Keratinocyte (primary cell): ENCODE measurements around the gene SLAIN2.
"Not testable (repeated sequence)": the region's sequence is repeated elsewhere in the genome, so short reads cannot be mapped to it uniquely, and the experiment has no call there.

Experiments
- CTCF ChIP-seq, 3 experiments: IDR thresholded peaks in 1 of 3; conservative IDR thresholded peaks in 1 of 3; optimal IDR thresholded peaks in 1 of 3; 2 replicates in 2 of 3; 3 replicates in 1 of 3; pipeline versions ENCODE3 to v1.5.1; 2011; ENCODE audit warnings: low read length in 3 of 3, mild to moderate bottlenecking in 3 of 3, moderate library complexity in 2 of 3, control low read depth in 1 of 3, inconsistent platforms in 1 of 3; ENCODE audit not compliant: insufficient read depth in 2 of 3; ENCODE audit errors: extremely low read depth in 1 of 3
- EZH2 ChIP-seq: IDR thresholded peaks from one replicate; pipeline ENCODE4 v1.6.1; 2012; ENCODE audit warnings: inconsistent platforms, mild to moderate bottlenecking, low read length, moderate library complexity

GRCh38 chr4:48440914-48441313 lies 99.6 kb downstream of the SLAIN2 start:
- TF ChIP-seq CTCF (optimal IDR thresholded peaks at IDR 0.05 in 1 of 3, IDR thresholded peaks at IDR 0.05 in 1 of 3, conservative IDR thresholded peaks at IDR 0.05 in 1 of 3; ENCODE audit: extremely low read depth in 1 of 3, insufficient read depth in 2 of 3, low read length in 3 of 3); EZH2: not testable (repeated sequence)
